Testis (tissue), 3 donors: ENCODE measurements around the gene DMAP1. TPM values are rescaled to one million over a fixed set of nuclear protein-coding genes. Genes with fewer than 3 reads are reported as not detected.

Experiments used
- DNase-seq: peaks from one replicate; pipeline ENCODE4 v3.0.0-alpha.2; 2019
- H3K27ac ChIP-seq, 2 donors: fragments of 200-600 bp; sonication (generic); one replicate each; pipeline ENCODE4 v1.5.1; 2019
- H3K27me3 ChIP-seq: fragments of 200-600 bp; sonication (generic); one replicate; pipeline ENCODE4 v1.5.1; 2019
- H3K36me3 ChIP-seq: fragments of 200-600 bp; sonication (generic); one replicate; pipeline ENCODE4 v1.5.1; 2017; ENCODE audit warnings: low read depth; ENCODE audit errors: missing control alignments
- H3K4me1 ChIP-seq: fragments of 200-600 bp; sonication (generic); one replicate; pipeline ENCODE4 v1.5.1; 2019
- H3K4me3 ChIP-seq, 2 donors: fragments of 200-600 bp; sonication (generic); one replicate each; pipeline ENCODE4 v1.5.1; 2017 to 2019
- H3K9me3 ChIP-seq: fragments of 200-600 bp; sonication (generic); one replicate; pipeline ENCODE4 v1.5.1; 2017
- POLR2A ChIP-seq: fragments of 450-650 bp; IDR thresholded peaks from one replicate; pipeline ENCODE4 v1.6.1; 2017; ENCODE audit warnings: antibody characterized with exemption, mild to moderate bottlenecking, moderate library complexity
- WGBS, 2 donors: methylation state at CpG; one replicate each; pipeline ENCODE4 v1.1.5; 2018; 5-methylcytosine and 5-hydroxymethylcytosine counted together
- intact Hi-C: fragments of 100-400 bp; cut with DNase I; formaldehyde crosslinking; loops from one replicate; pipeline ENCODE4 v1.15.1; 2023; ENCODE audit warnings: low total_unique reads
- polyA plus RNA-seq: library from polyadenylated mRNA; stranded (reverse); fragments of 350-450 nt; fragmentation: Illumina TruSeq; extraction: RNeasy Lipid Tissue Mini Kit (QIAGEN cat#74804); gene quantifications from one replicate; pipeline ENCODE4 v1.2.3, GENCODE V29; 2014; ENCODE audit warnings: low read depth, low replicate concordance; ENCODE audit not compliant: insufficient read depth
- total RNA-seq, 2 donors: library from RNA; depleted of rRNA; stranded (reverse); fragments of >200 nt; gene quantifications; one replicate each; pipeline ENCODE4 v1.2.3, GENCODE V29; 2016
- TF ChIP-seq, protein P1 (sequence below), 3 experiments: fragments of 450-650 bp in 2 of 3; fragments of 200-600 bp in 1 of 3; sonication (generic) in 1 of 3; IDR thresholded peaks; one replicate each; pipeline ENCODE4 v1.5.1; 2016 to 2019; ENCODE audit warnings: antibody characterized with exemption in 3 of 3, mild to moderate bottlenecking in 2 of 3, moderate library complexity in 1 of 3

DMAP1 gene
- total and polyA plus RNA-seq, 3 donors from 2014 or later, result 54.2 to 86.6 (median 84.2) TPM

- WGBS, 2 donors, result 86 to 87% methylated on average over 10 of the region's 10 CpGs
- H3K4me3 ChIP-seq, result no peak overlapping the region
- H3K36me3 ChIP-seq, result no peaks in the 10 kb centered on the region
- DNase-seq, result no peak
- H3K4me1 ChIP-seq, result no peaks in the 10 kb centered on the region
- intact Hi-C loops, result no loop called here
- H3K9me3 ChIP-seq, result no peaks in the 10 kb centered on the region
- no peaks in the 10 kb centered on the region for H3K27me3 ChIP-seq
- TF ChIP-seq, protein P1, sequence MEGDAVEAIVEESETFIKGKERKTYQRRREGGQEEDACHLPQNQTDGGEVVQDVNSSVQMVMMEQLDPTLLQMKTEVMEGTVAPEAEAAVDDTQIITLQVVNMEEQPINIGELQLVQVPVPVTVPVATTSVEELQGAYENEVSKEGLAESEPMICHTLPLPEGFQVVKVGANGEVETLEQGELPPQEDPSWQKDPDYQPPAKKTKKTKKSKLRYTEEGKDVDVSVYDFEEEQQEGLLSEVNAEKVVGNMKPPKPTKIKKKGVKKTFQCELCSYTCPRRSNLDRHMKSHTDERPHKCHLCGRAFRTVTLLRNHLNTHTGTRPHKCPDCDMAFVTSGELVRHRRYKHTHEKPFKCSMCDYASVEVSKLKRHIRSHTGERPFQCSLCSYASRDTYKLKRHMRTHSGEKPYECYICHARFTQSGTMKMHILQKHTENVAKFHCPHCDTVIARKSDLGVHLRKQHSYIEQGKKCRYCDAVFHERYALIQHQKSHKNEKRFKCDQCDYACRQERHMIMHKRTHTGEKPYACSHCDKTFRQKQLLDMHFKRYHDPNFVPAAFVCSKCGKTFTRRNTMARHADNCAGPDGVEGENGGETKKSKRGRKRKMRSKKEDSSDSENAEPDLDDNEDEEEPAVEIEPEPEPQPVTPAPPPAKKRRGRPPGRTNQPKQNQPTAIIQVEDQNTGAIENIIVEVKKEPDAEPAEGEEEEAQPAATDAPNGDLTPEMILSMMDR (IDR thresholded peaks at IDR 0.05), result no peak
- no peak for TF ChIP-seq POLR2A
- H3K27ac ChIP-seq, result no peak overlapping the region
Observed at GRCh38 chr1:44256762-44257554, 43.7 kb downstream of the DMAP1 start.

GRCh38 chr1:44259090-44259489 lies 45.8 kb downstream of the DMAP1 start:
- no peaks in the 10 kb centered on the region for H3K27me3 ChIP-seq
- TF ChIP-seq, protein P1 (IDR thresholded peaks at IDR 0.05), result no peak
- no peak for TF ChIP-seq POLR2A
- H3K27ac ChIP-seq, result no peak overlapping the region
- intact Hi-C loops, result no loop called here
- 91 to 98% methylated on average over 2 of the region's 2 CpGs for WGBS, 2 donors
- no peaks in the 10 kb centered on the region for H3K4me1 ChIP-seq
- no peak for DNase-seq
- no peak overlapping the region for H3K4me3 ChIP-seq
- H3K36me3 ChIP-seq, result no peaks in the 10 kb centered on the region
- no peaks in the 10 kb centered on the region for H3K9me3 ChIP-seq

DNA sequence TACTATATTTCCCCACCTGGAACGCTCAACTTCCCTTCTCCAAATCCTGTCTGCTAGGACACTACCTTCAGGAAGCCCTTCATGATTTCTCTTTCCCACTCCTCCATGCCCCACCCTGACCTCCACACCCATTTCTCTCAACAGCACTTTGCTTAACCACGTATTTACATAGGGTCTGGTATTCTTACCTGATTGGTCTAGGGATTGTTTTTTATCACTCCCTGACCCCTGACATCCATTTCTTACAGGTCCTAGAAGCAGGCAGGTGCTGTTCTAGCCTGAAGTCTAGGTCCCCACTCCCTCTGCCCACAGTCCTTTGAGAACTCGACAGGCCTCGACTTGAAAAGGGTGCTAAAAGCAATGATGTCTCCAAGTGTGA lies 47.5 kb downstream of the DMAP1 start:
- no peak for DNase-seq
- Histone ChIP-seq H3K27ac (no peak overlapping the region), H3K36me3 (no peaks in the 10 kb centered on the region), H3K4me1 (no peaks in the 10 kb centered on the region), H3K4me3 (no peak overlapping the region), H3K27me3 (no peaks in the 10 kb centered on the region), H3K9me3 (no peaks in the 10 kb centered on the region)
- 84 to 87% methylated on average over 4 of the region's 4 CpGs for WGBS, 2 donors
- intact Hi-C loops, result no loop called here
- TF ChIP-seq, protein P1 (IDR thresholded peaks at IDR 0.05), result no peak
- TF ChIP-seq POLR2A, result no peak

- WGBS, 2 donors, result 94 to 96% methylated on average over 27 of the region's 27 CpGs
- intact Hi-C loops, result no loop called here
- no peaks in the 10 kb centered on the region for H3K27me3 ChIP-seq
- H3K4me3 ChIP-seq, result no peak overlapping the region
- no peaks in the 10 kb centered on the region for H3K4me1 ChIP-seq
- H3K9me3 ChIP-seq, result no peaks in the 10 kb centered on the region
- H3K27ac ChIP-seq, result no peak overlapping the region
- H3K36me3 ChIP-seq, result no peaks in the 10 kb centered on the region
- no peak for DNase-seq
- no peak for TF ChIP-seq POLR2A
- TF ChIP-seq, protein P1 (IDR thresholded peaks at IDR 0.05), result no peak
Observed at GRCh38 chr1:44261171-44261817, 48.0 kb downstream of the DMAP1 start.
